Esophagus squamous epithelium (tissue), 5 donors: ENCODE data around the gene KCNA3. TPM values are rescaled to one million over a fixed set of nuclear protein-coding genes. Genes with fewer than 3 reads are reported as not detected.

ENCODE experiments used
- DNase-seq: peaks from one replicate; lab custom pipeline; 2025; lab: John Stamatoyannopoulos, UW
- H3K27ac ChIP-seq, 4 donors: fragments of 200-600 bp; sonication (generic); one replicate each; pipeline ENCODE4 v1.5.1; 2016 to 2019; ENCODE audit warnings: mild to moderate bottlenecking in 1 of 4
- H3K27me3 ChIP-seq, 4 donors: fragments of 200-600 bp; sonication (generic); 1 replicate in 3 of 4; 2 replicates in 1 of 4; pipeline versions ENCODE4 v1.5.1 to v1.6.0; 2017 to 2021; ENCODE audit warnings: antibody characterized with exemption in 1 of 4
- H3K36me3 ChIP-seq, 3 donors: fragments of 200-600 bp; sonication (generic); one replicate each; pipeline ENCODE4 v1.5.1; 2016 to 2019
- H3K4me1 ChIP-seq, 3 donors: fragments of 200-600 bp; sonication (generic); one replicate each; pipeline ENCODE4 v1.5.1; 2017 to 2019
- H3K4me3 ChIP-seq, 4 donors: fragments of 200-600 bp; sonication (generic); 1 replicate in 3 of 4; 2 replicates in 1 of 4; pipeline ENCODE4 v1.5.1; 2016 to 2019; ENCODE audit warnings: mild to moderate bottlenecking in 2 of 4, moderate library complexity in 1 of 4
- H3K9me3 ChIP-seq, 3 donors: fragments of 200-600 bp; sonication (generic); one replicate each; pipeline ENCODE4 v1.5.1; 2016 to 2019
- CTCF ChIP-seq, 6 experiments: fragments of 450-650 bp in 4 of 6; fragments of 200-600 bp in 2 of 6; sonication (generic) in 2 of 6; IDR thresholded peaks; one replicate each; pipeline ENCODE4 v1.5.1; 2016 to 2019; ENCODE audit warnings: antibody characterized with exemption in 6 of 6, mild to moderate bottlenecking in 4 of 6, moderate library complexity in 4 of 6
- POLR2A ChIP-seq, 4 donors: fragments of 450-650 bp; IDR thresholded peaks; one replicate each; pipeline ENCODE4 v1.6.1; 2017; ENCODE audit warnings: antibody characterized with exemption in 4 of 4, mild to moderate bottlenecking in 4 of 4, moderate library complexity in 3 of 4
- WGBS, 2 donors: methylation state at CpG; one replicate each; pipeline ENCODE4 v1.1.5; 2018; 5-methylcytosine and 5-hydroxymethylcytosine counted together
- intact Hi-C: fragments of 100-400 bp; cut with DNase I; formaldehyde crosslinking; loops from one replicate; pipeline ENCODE4 v1.15.0; 2022
- total RNA-seq, 4 donors: library from RNA; depleted of rRNA; stranded (reverse); fragments of >200 nt; gene quantifications; one replicate each; pipeline ENCODE4 v1.1.0, GENCODE V29; 2016
- donor health status: DM: yes; HTN: yes; CAD: no.

KCNA3 gene
- total RNA-seq, 4 donors from 2014 or later: 0.34 to 3.2 (median 1.2) TPM

GRCh38 chr1:110645211-110645610 lies 29.5 kb downstream of the KCNA3 start:
- DNase-seq: no peak
- TF ChIP-seq POLR2A (IDR thresholded peaks at IDR 0.05) (no peak), CTCF (IDR thresholded peaks at IDR 0.05) (no peak)
- H3K27me3 ChIP-seq: peaks cover 0 to 79% (median 0%) of the 10 kb centered on the region in 4 donors
- no peak overlapping the region for H3K27ac ChIP-seq
- H3K4me1 ChIP-seq: peaks cover 0 to 20% (median 5%) of the 10 kb centered on the region in 3 donors
- no peaks in the 10 kb centered on the region for H3K36me3 ChIP-seq
- intact Hi-C loops: no loop called here
- no peak overlapping the region for H3K4me3 ChIP-seq
- no peaks in the 10 kb centered on the region for H3K9me3 ChIP-seq

GRCh38 chr1:110643879-110644472 lies 30.8 kb downstream of the KCNA3 start:
- no peak overlapping the region for H3K4me3 ChIP-seq
- no peak overlapping the region for H3K27ac ChIP-seq
- no peaks in the 10 kb centered on the region for H3K9me3 ChIP-seq
- peaks cover 0 to 25% (median 5%) of the 10 kb centered on the region in 3 donors for H3K4me1 ChIP-seq
- H3K36me3 ChIP-seq: no peaks in the 10 kb centered on the region
- intact Hi-C loops: no loop called here
- H3K27me3 ChIP-seq: peaks cover 0 to 79% (median 0%) of the 10 kb centered on the region in 4 donors
- 27 to 37% methylated on average over 4 of the region's 4 CpGs for WGBS, 2 donors
- TF ChIP-seq POLR2A (IDR thresholded peaks at IDR 0.05) (no peak), CTCF (IDR thresholded peaks at IDR 0.05) (no peak)
- DNase-seq: no peak

- TF ChIP-seq POLR2A (IDR thresholded peaks at IDR 0.05) (no peak), CTCF (IDR thresholded peaks at IDR 0.05) (no peak)
- intact Hi-C loops: no loop called here
- no peak overlapping the region for H3K4me3 ChIP-seq
- peaks cover 0 to 77% (median 0%) of the 10 kb centered on the region in 4 donors for H3K27me3 ChIP-seq
- no peak for DNase-seq
- H3K36me3 ChIP-seq: no peaks in the 10 kb centered on the region
- WGBS, 2 donors: 17 to 30% methylated on average over 2 of the region's 2 CpGs
- H3K4me1 ChIP-seq: peaks cover 0 to 14% (median 6%) of the 10 kb centered on the region in 3 donors
- no peak overlapping the region for H3K27ac ChIP-seq
- no peaks in the 10 kb centered on the region for H3K9me3 ChIP-seq
Observed at GRCh38 chr1:110639724-110640386, 34.9 kb downstream of the KCNA3 start.

- no peaks in the 10 kb centered on the region for H3K9me3 ChIP-seq
- intact Hi-C loops: no loop called here
- TF ChIP-seq CTCF (IDR thresholded peaks at IDR 0.05) (no peak), POLR2A (IDR thresholded peaks at IDR 0.05) (no peak)
- H3K4me1 ChIP-seq: peaks cover 11 to 25% (median 18%) of the 10 kb centered on the region in 3 donors
- no peaks in the 10 kb centered on the region for H3K36me3 ChIP-seq
- peaks cover 0 to 64% (median 0%) of the 10 kb centered on the region in 4 donors for H3K27me3 ChIP-seq
- no peak overlapping the region for H3K27ac ChIP-seq
- H3K4me3 ChIP-seq: no peak overlapping the region
- DNase-seq: no peak
- WGBS, 2 donors: 81 to 92% methylated on average over 6 of the region's 6 CpGs
Observed at GRCh38 chr1:110638556-110638955, 36.2 kb downstream of the KCNA3 start.

GRCh38 chr1:110638058-110638457 lies 36.7 kb downstream of the KCNA3 start:
- Histone ChIP-seq H3K36me3 (no peaks in the 10 kb centered on the region), H3K27me3 (peaks cover 0 to 59% (median 0%) of the 10 kb centered on the region in 4 donors), H3K27ac (no peak overlapping the region), H3K4me3 (no peak overlapping the region), H3K4me1 (peaks cover 11 to 25% (median 18%) of the 10 kb centered on the region in 3 donors), H3K9me3 (no peaks in the 10 kb centered on the region)
- no peak for TF ChIP-seq POLR2A (IDR thresholded peaks at IDR 0.05)
- no peak for TF ChIP-seq CTCF (IDR thresholded peaks at IDR 0.05)
- DNase-seq: no peak
- WGBS, 2 donors: 80 to 90% methylated on average over 1 to 2 of the region's 2 CpGs
- intact Hi-C loops: no loop called here
